ENCODE data around the gene C1S.
A peak's percentile ranks its signal among the peaks of the same experiment; 100 is the strongest.
"Not testable (repeated sequence)": the region's sequence is repeated elsewhere in the genome, so short reads cannot be mapped to it uniquely, and the experiment has no call there.

The C1S gene

GRCh38 chr12:7102582-7102981 lies 42.1 kb downstream of the C1S start:
- DNase-seq (ENCODE audit: low spot score), result no peak

- DNase-seq (ENCODE audit: low spot score), result no peak
Observed at GRCh38 chr12:7103837-7104584, 43.5 kb downstream of the C1S start.

- no peak for DNase-seq (ENCODE audit: low spot score)
Observed at GRCh38 chr12:7106082-7106481, 45.6 kb downstream of the C1S start.

GRCh38 chr12:7107181-7107580 lies 46.7 kb downstream of the C1S start:
- DNase-seq (ENCODE audit: low spot score), result not testable (repeated sequence)

GRCh38 chr12:7107636-7108002 lies 47.1 kb downstream of the C1S start:
- DNase-seq (ENCODE audit: low spot score), result no peak

GRCh38 chr12:7108003-7108795 lies 47.7 kb downstream of the C1S start:
- DNase-seq (ENCODE audit: low spot score), result peak; percentile 78

- peak; percentile 94 for DNase-seq (ENCODE audit: low spot score)
Observed at GRCh38 chr12:7108796-7109571, 48.5 kb downstream of the C1S start, which contains the start of gene C1RL. C1RL (minus strand) TSS chr12:7109214; CDS start chr12:7109180, 34 bp downstream.

- DNase-seq (ENCODE audit: low spot score), result no peak
Observed at GRCh38 chr12:7109572-7109920, 49.0 kb downstream of the C1S start.

GRCh38 chr12:7110661-7111060 lies 50.1 kb downstream of the C1S start:
- DNase-seq (ENCODE audit: low spot score), result no peak

GRCh38 chr12:7112041-7112440 lies 51.5 kb downstream of the C1S start:
- no peak for DNase-seq (ENCODE audit: low spot score)

GRCh38 chr12:7113389-7113871 lies 52.9 kb downstream of the C1S start:
- DNase-seq (ENCODE audit: low spot score), result no peak

GRCh38 chr12:7114008-7114407 lies 53.5 kb downstream of the C1S start:
- no peak for DNase-seq (ENCODE audit: low spot score)

GRCh38 chr12:7114851-7115250 lies 54.3 kb downstream of the C1S start:
- DNase-seq (ENCODE audit: low spot score), result no peak

GRCh38 chr12:7116196-7116595 lies 55.7 kb downstream of the C1S start:
- no peak for DNase-seq (ENCODE audit: low spot score)

- no peak for DNase-seq (ENCODE audit: low spot score)
Observed at GRCh38 chr12:7116916-7117315, 56.4 kb downstream of the C1S start.

GRCh38 chr12:7117670-7118069 lies 57.2 kb downstream of the C1S start:
- DNase-seq (ENCODE audit: low spot score), result no peak

- no peak for DNase-seq (ENCODE audit: low spot score)
Observed at GRCh38 chr12:7118881-7119280, 58.4 kb downstream of the C1S start.

- no peak for DNase-seq (ENCODE audit: low spot score)
Observed at GRCh38 chr12:7120166-7120565, 59.6 kb downstream of the C1S start.
